Activated CD8-positive, alpha-beta memory T cell treated with anti-CD3 and anti-CD28 coated beads for 1 hour (primary cell): ENCODE data around the gene SEPTIN1.

ENCODE experiments used
- DNase-seq, 2 donors: peaks; one replicate each; pipeline ENCODE4 v3.0.0-alpha.2; 2020; ENCODE audit warnings: low read depth in 1 of 2; ENCODE audit errors: extremely low read depth in 1 of 2

Gene SEPTIN1

GRCh38 chr16:30382111-30382881 lies at the start of gene SEPTIN1:
Gene SEPTIN1, minus strand, starts transcription at chr16:30382561. Its CDS starts 19 bp downstream, at chr16:30382542.
- peak in 1 of 2 donors; percentile 66 for DNase-seq

GRCh38 chr16:30430428-30430970 lies 48.1 kb upstream of the SEPTIN1 start:
- no peak for DNase-seq

GRCh38 chr16:30429678-30430427 lies 47.5 kb upstream of the SEPTIN1 start, which contains the start of gene DCTPP1:
Gene DCTPP1, minus strand, starts transcription at chr16:30430030. Its CDS starts 50 bp downstream, at chr16:30429980.
- peak; percentile 90 to 93 for DNase-seq

- no peak for DNase-seq
These were observed 47.0 kb upstream of the SEPTIN1 start for GRCh38 chr16:30429418-30429677.

- no peak for DNase-seq
These were observed 45.7 kb upstream of the SEPTIN1 start for GRCh38 chr16:30428055-30428454.

- DNase-seq: no peak
These were observed 38.6 kb upstream of the SEPTIN1 start for GRCh38 chr16:30421010-30421409.

- DNase-seq: no peak
These were observed 36.2 kb upstream of the SEPTIN1 start for GRCh38 chr16:30418350-30419181.

GRCh38 chr16:30417529-30418349 lies 35.4 kb upstream of the SEPTIN1 start:
- DNase-seq: peak; percentile 68 to 83

- no peak for DNase-seq
These were observed 34.5 kb upstream of the SEPTIN1 start for GRCh38 chr16:30416624-30417528.

- no peak for DNase-seq
These were observed 33.8 kb upstream of the SEPTIN1 start for GRCh38 chr16:30416047-30416603.

GRCh38 chr16:30414159-30414558 lies 31.8 kb upstream of the SEPTIN1 start:
- DNase-seq: no peak

GRCh38 chr16:30413112-30413806 lies 30.9 kb upstream of the SEPTIN1 start:
- DNase-seq: no peak

- DNase-seq: peak; percentile 78 to 91
These were observed 27.0 kb upstream of the SEPTIN1 start for GRCh38 chr16:30409125-30410060.

GRCh38 chr16:30407804-30408534 lies 25.6 kb upstream of the SEPTIN1 start:
- no peak for DNase-seq

- peak; percentile 60 to 84 for DNase-seq
These were observed 24.9 kb upstream of the SEPTIN1 start, which contains the start of gene ZNF771 for GRCh38 chr16:30407102-30407803. Gene ZNF771, plus strand, starts transcription at chr16:30407606. Its CDS starts 448 bp downstream, at chr16:30408054.

- DNase-seq: no peak
These were observed 24.4 kb upstream of the SEPTIN1 start for GRCh38 chr16:30406795-30407101.
